ENCODE results near the gene ANO10. TPM values are rescaled to one million over a fixed set of nuclear protein-coding genes. Genes with fewer than 3 reads are reported as not detected.

Gene ANO10
- total RNA-seq, 1 donor, result 54.0 TPM

DNA sequence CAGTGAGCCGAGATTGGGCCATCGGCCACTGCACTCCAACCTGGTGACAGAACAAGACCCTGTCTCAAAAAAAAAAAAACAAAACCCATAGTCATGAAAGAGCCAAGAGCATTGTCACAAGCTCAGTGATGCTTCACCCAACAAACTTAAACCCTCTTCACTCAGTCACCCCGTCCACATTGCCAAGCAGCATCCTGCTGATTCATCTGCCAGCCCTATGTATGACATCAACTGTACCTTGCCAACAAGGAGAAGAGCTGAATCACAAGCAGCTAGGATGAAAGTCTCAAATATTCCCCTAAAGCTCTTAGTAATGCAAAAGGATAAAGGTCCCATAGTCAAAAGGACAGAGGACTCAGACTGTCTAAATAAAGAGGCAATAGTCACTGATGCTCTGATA, 90.0 kb downstream of the ANO10 start:
- no peak overlapping the region for H3K4me3 ChIP-seq (ENCODE audit: low read depth, low read length)
- TF ChIP-seq, protein P1, sequence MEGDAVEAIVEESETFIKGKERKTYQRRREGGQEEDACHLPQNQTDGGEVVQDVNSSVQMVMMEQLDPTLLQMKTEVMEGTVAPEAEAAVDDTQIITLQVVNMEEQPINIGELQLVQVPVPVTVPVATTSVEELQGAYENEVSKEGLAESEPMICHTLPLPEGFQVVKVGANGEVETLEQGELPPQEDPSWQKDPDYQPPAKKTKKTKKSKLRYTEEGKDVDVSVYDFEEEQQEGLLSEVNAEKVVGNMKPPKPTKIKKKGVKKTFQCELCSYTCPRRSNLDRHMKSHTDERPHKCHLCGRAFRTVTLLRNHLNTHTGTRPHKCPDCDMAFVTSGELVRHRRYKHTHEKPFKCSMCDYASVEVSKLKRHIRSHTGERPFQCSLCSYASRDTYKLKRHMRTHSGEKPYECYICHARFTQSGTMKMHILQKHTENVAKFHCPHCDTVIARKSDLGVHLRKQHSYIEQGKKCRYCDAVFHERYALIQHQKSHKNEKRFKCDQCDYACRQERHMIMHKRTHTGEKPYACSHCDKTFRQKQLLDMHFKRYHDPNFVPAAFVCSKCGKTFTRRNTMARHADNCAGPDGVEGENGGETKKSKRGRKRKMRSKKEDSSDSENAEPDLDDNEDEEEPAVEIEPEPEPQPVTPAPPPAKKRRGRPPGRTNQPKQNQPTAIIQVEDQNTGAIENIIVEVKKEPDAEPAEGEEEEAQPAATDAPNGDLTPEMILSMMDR (IDR thresholded peaks at IDR 0.05; ENCODE audit: insufficient read depth, low read depth, low read length), result no peak
- DNase-seq (ENCODE audit: low read depth), result no peak

DNA sequence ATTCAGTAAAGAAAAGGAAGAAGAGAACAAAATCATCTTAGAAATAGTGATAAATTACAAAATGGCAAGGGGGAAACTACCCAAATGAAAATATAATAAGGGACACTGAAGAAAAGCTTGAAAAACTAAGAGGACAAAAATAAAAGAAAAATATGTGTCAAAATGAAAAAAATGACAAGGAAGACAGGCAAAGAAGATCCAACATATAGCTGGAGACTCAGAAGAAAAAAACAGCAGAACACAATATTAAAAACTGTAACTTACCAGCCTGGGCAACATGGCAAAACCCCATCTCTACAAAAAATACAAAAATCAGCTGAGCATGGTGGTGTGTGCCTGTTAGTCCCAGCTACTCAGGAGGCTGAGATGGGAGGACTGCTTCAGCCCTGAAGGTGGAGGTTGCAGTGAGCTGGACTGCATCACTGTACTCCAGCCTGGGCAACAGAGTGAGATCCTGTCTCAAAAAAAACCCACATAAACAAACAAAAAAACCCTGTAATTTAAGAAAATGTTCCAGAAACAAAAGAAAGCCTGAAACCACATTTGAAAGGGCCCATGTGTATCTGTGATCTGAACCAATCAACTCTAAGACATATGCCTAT, 93.2 kb downstream of the ANO10 start:
- DNase-seq (ENCODE audit: low read depth), result no peak
- no peak overlapping the region for H3K4me3 ChIP-seq (ENCODE audit: low read depth, low read length)
- TF ChIP-seq, protein P1 (IDR thresholded peaks at IDR 0.05; ENCODE audit: insufficient read depth, low read depth, low read length), result no peak

DNA sequence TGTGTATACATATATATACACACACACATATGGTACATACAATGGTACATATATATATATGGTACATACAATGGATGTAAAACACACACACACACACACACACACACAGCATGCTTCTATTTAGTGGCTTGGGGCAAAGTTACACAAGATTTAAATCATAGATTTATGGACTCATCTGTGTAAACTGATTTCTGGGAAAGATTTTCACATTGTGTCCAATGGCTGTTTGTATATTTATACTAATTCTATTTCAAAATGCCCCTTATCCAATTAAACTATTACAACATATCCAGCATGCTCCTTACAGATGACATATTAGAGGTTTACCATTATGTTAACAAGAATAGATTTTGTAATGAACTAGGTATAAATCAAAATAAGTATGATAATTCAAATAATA, 94.9 kb downstream of the ANO10 start:
- no peak overlapping the region for H3K4me3 ChIP-seq (ENCODE audit: low read depth, low read length)
- peak; percentile 54 for DNase-seq (ENCODE audit: low read depth)
- TF ChIP-seq, protein P1 (IDR thresholded peaks at IDR 0.05; ENCODE audit: insufficient read depth, low read depth, low read length), result no peak

DNA sequence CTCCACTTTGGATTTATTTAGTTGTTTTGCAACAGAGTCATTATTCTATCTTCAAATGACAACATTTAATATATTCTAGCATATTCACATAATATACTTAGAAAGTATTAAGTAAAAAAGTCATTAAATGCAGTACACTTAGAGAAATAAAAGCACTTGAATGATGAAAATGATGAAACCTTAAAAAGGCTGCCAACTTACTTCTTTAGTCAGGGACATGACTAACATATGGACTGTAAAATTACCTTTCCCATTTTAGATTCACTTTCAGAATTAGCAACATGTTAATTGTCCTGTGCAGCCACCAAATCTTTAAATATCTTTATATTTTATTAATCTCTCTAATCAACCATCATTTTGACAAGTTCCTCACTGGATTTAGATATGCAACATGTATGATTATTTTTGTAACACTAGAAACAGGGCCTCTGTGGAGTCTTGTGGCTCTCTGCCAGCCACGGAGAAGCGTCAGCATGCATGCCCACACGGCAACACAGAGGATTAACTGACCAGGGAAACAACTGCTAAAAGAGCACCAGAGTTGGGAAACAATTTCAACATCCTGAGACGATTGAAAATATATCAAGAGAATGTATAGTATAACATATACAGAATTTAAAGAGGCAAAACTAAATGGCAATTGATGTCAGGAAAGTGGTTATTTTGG, 95.7 kb downstream of the ANO10 start:
- TF ChIP-seq, protein P1 (IDR thresholded peaks at IDR 0.05; ENCODE audit: insufficient read depth, low read depth, low read length), result no peak
- H3K4me3 ChIP-seq (ENCODE audit: low read depth, low read length), result no peak overlapping the region
- peak; percentile 91 for DNase-seq (ENCODE audit: low read depth)

DNA sequence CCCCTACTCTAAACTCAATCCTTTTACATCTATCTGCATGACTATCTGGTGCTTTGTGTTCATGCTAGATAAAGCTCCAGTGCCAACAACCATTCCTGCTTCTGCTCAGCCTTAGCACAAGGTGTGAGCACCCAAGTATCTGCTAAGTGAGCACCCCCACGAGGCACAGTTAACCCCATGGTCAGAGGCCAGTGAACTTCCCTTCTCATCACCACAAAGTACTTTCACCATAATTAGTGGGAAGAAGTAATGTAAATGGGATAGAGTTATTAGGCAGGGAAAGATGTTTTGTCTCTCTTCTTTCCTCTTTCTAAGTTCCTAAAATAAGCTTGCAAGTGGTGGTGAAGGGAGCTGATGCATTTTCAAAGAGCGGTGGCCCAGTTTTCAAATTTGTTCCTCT, 96.4 kb downstream of the ANO10 start:
- TF ChIP-seq, protein P1 (IDR thresholded peaks at IDR 0.05; ENCODE audit: insufficient read depth, low read depth, low read length), result no peak

DNA sequence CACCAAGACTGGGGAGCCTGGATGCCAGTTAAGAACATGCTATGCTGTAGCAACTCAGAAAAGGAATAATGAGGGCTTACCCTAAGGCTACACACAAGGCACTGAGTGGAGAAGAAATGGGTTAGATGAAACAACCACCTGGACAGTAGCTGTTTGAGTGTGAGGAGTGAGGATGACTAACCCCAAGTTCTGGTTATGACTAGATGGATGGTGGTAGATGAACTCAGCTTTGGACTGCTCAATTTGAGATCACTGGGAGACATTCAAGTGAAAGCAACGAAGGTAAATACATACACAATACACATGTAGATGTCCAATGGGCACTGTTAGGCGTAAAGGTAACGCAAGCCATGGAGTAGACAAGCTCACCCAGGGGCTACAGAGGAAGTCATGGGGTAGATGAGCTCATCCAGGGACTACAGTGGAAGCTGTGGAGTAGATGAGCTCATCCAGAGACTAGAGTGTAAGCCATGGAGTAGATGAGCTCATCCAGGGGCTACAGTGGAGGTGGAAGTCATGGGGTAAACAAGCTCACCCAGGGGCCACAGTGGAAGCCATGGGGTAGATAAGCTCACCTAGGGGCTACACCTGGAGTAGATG, 98.3 kb downstream of the ANO10 start:
- DNase-seq (ENCODE audit: low read depth), result no peak
- TF ChIP-seq, protein P1 (IDR thresholded peaks at IDR 0.05; ENCODE audit: insufficient read depth, low read depth, low read length), result no peak
- no peak overlapping the region for H3K4me3 ChIP-seq (ENCODE audit: low read depth, low read length)

More for the DNA sequence above, 96.4 kb downstream of the ANO10 start:
- DNase-seq (ENCODE audit: low read depth), result no peak
- H3K4me3 ChIP-seq (ENCODE audit: low read depth, low read length), result no peak overlapping the region
